Right atrium auricular region (tissue), 2 donors: ENCODE measurements around the gene MYO18B. TPM values are rescaled to one million over a fixed set of nuclear protein-coding genes. Genes with fewer than 3 reads are reported as not detected.
A peak's percentile ranks its signal among the peaks of the same experiment; 100 is the strongest.

Experiments
- DNase-seq: peaks from one replicate; pipeline ENCODE4 v3.0.0-alpha.2; 2019; ENCODE audit warnings: low spot score
- H3K27ac ChIP-seq, 2 donors: fragments of 200-600 bp; sonication (generic); 1 replicate in 1 of 2; 2 replicates in 1 of 2; pipeline ENCODE4 v1.5.1; 2016 to 2019
- H3K27me3 ChIP-seq, 2 donors: fragments of 200-600 bp; sonication (generic); one replicate each; pipeline versions ENCODE4 v1.5.1 to v1.6.0; 2017 to 2019
- H3K36me3 ChIP-seq: fragments of 200-600 bp; sonication (generic); one replicate; pipeline ENCODE4 v1.5.1; 2016
- H3K4me1 ChIP-seq, 2 donors: fragments of 200-600 bp; sonication (generic); one replicate each; pipeline versions ENCODE4 v1.5.1 to v1.6.0; 2017 to 2019
- H3K4me3 ChIP-seq, 2 donors: fragments of 200-600 bp; sonication (generic); 1 replicate in 1 of 2; 2 replicates in 1 of 2; pipeline ENCODE4 v1.5.1; 2017 to 2019; ENCODE audit warnings: mild to moderate bottlenecking in 1 of 2, moderate library complexity in 1 of 2
- H3K9me3 ChIP-seq, 2 donors: fragments of 200-600 bp; sonication (generic); one replicate each; pipeline ENCODE4 v1.5.1; 2019
- total RNA-seq, 2 donors: library from RNA; depleted of rRNA; stranded (reverse); fragments of >200 nt; gene quantifications; one replicate each; pipeline ENCODE4 v1.1.0, GENCODE V29; 2016
- TF ChIP-seq, protein P1 (sequence below), 2 donors: fragments of 200-600 bp; sonication (generic); IDR thresholded peaks; one replicate each; pipeline ENCODE4 v1.5.1; 2019; ENCODE audit warnings: antibody characterized with exemption in 2 of 2

Gene MYO18B
- total RNA-seq, 2 donors from 2014 or later: 119 to 247 TPM

DNA sequence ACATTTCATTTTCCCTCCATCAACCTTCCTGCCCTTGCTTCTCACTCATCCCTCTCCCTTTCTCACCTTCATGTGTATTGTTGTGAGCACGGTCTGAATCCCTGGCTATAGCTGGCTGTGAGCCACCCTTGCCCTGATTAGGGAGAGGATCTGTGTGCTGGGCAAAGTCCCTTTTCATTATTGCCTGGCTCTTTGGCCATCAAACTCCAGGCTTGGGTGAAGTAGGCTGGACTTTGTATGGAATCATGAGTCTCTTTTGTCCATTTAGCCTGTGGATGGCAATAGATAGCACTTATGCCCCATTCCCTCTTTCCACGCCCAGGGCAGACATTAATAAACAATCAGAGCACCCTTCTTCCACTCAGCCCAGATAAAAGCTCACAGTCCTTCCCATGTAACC is 6.7 kb downstream of the MYO18B start:
- Histone ChIP-seq H3K9me3 (no peaks in the 10 kb centered on the region), H3K27me3 (no peaks in the 10 kb centered on the region), H3K4me1 (peaks cover 0 to 61% of the 10 kb centered on the region in 2 donors), H3K36me3 (no peaks in the 10 kb centered on the region), H3K27ac (peak overlapping the region; percentile 88 to 94), H3K4me3 (no peak overlapping the region)
- DNase-seq: no peak
- TF ChIP-seq, protein P1, sequence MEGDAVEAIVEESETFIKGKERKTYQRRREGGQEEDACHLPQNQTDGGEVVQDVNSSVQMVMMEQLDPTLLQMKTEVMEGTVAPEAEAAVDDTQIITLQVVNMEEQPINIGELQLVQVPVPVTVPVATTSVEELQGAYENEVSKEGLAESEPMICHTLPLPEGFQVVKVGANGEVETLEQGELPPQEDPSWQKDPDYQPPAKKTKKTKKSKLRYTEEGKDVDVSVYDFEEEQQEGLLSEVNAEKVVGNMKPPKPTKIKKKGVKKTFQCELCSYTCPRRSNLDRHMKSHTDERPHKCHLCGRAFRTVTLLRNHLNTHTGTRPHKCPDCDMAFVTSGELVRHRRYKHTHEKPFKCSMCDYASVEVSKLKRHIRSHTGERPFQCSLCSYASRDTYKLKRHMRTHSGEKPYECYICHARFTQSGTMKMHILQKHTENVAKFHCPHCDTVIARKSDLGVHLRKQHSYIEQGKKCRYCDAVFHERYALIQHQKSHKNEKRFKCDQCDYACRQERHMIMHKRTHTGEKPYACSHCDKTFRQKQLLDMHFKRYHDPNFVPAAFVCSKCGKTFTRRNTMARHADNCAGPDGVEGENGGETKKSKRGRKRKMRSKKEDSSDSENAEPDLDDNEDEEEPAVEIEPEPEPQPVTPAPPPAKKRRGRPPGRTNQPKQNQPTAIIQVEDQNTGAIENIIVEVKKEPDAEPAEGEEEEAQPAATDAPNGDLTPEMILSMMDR (IDR thresholded peaks at IDR 0.05): no peak

DNA sequence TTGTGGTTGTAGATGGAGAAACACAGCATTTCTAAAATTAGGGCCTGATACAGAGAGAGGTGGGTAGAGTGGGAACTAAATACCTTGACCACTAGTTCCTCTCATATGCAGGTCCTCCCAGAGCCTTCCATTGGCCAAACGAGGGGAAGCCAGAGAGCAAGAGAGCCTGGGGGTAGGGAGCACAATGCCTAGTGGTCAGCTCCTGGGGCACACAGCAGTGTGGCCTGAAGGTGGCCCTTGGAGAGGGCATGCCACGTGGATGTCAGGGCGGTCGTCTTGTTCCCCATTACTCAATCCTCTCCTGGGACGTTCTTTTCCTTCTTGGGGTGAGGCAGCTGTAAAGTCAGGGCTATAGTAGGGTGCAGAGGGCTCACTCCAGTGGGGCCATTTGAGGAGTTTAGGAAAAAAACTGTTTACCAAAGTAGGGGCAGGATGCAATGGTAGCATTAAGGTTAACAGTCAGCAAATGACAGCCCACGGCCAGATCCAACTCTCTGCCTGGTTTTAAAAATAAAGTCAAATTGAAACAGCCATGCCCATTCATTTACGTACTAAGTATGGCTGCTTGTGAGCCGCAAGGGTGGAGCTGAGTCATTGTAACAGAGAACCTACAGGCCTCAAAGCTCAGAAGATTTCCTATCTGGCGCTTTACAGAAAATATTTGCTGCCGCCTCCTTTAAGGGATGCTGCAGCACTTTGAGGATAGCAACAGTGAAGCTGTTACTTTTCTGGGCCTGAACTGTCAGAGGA is 7.6 kb downstream of the MYO18B start:
- H3K4me3 ChIP-seq: no peak overlapping the region
- no peaks in the 10 kb centered on the region for H3K9me3 ChIP-seq
- no peak for DNase-seq
- H3K4me1 ChIP-seq: peaks cover 0 to 61% of the 10 kb centered on the region in 2 donors
- H3K36me3 ChIP-seq: no peaks in the 10 kb centered on the region
- H3K27ac ChIP-seq: peak overlapping the region; percentile 88 to 94
- TF ChIP-seq, protein P1 (IDR thresholded peaks at IDR 0.05): no peak
- no peaks in the 10 kb centered on the region for H3K27me3 ChIP-seq

GRCh38 chr22:25750569-25751173 is 8.7 kb downstream of the MYO18B start:
- Histone ChIP-seq H3K36me3 (no peaks in the 10 kb centered on the region), H3K4me3 (no peak overlapping the region), H3K27ac (peak overlapping the region; percentile 88 to 94), H3K9me3 (no peaks in the 10 kb centered on the region), H3K27me3 (no peaks in the 10 kb centered on the region), H3K4me1 (peaks cover 0 to 63% of the 10 kb centered on the region in 2 donors)
- TF ChIP-seq, protein P1 (IDR thresholded peaks at IDR 0.05): no peak
- DNase-seq: no peak

DNA sequence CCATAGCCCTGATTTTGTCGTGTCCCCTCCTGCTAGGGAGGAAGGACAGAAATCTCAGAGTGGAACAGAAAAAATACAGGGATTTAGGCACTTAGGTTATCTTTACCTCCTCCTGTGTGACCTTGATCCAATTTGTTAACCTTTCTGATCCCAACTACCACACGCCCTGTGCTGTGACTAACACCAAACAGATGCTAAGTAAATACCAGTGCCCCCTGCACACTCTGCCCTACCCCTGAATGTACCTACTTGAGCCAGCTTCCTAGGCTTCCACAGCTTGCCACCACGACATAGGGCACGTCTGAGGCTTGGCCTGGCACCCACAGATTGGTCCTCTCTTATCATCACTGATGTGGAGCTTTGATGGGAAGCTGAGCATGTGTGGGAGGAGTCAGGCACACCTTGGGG is 9.2 kb downstream of the MYO18B start:
- H3K27me3 ChIP-seq: no peaks in the 10 kb centered on the region
- peaks cover 0 to 64% of the 10 kb centered on the region in 2 donors for H3K4me1 ChIP-seq
- H3K27ac ChIP-seq: peak overlapping the region; percentile 88 to 94
- no peak overlapping the region for H3K4me3 ChIP-seq
- H3K36me3 ChIP-seq: no peaks in the 10 kb centered on the region
- DNase-seq: no peak
- TF ChIP-seq, protein P1 (IDR thresholded peaks at IDR 0.05): no peak
- peaks cover 0 to under 1% of the 10 kb centered on the region in 2 donors for H3K9me3 ChIP-seq

DNA sequence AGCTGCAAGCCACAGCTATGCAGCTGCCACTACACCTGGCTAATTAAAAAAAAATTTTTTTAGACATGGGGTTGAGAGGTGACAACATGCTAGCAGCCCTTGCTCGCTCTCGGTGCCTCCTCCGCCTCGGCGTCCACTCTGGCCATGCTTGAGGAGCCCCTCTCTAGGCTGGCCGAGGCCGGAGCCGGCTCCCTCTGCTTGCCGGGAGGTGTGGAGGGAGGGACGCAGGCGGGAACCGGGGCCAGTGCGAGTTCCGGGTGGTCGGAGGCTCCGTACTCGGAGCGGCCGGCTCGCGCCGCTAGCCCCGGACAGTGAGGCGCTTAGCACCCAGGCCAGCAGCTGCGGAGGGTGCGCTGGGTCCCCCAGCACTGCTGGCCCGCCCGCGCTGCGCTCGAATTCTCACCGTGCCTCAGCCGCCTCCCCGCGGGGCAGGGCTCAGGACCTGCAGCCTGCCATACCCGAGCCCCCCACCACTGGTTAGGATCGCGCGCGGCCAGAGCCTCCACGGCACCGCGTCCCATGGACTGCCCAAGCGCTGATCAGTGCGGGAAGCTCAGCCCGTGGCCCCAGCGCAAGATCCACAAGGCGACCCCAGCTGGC is 10.7 kb downstream of the MYO18B start:
- Histone ChIP-seq H3K4me1 (peaks cover 0 to 52% of the 10 kb centered on the region in 2 donors), H3K27ac (peak overlapping the region; percentile 82 to 94), H3K27me3 (no peaks in the 10 kb centered on the region), H3K4me3 (peak overlapping the region in 1 of 2 donors; percentile 21), H3K9me3 (peaks cover 0 to 3% of the 10 kb centered on the region in 2 donors), H3K36me3 (no peaks in the 10 kb centered on the region)
- no peak for DNase-seq
- TF ChIP-seq, protein P1 (IDR thresholded peaks at IDR 0.05): no peak
